Smooth muscle cell (in vitro differentiated cells): ENCODE results near the gene TOM1L2. TPM values are rescaled to one million over a fixed set of nuclear protein-coding genes. Genes with fewer than 3 reads are reported as not detected.

Experiments used
- DNase-seq: peaks from one replicate; lab custom pipeline; 2025; ENCODE audit not compliant: unreplicated experiment; lab: John Stamatoyannopoulos, UW
- H2AFZ ChIP-seq: fragments of 200-600 bp; sonication (generic); 2 replicates; pipeline ENCODE4 v1.6.0; 2016; ENCODE audit warnings: antibody characterized with exemption, low read depth, mild to moderate bottlenecking
- H3F3A ChIP-seq: fragments of 200-600 bp; sonication (generic); 2 replicates; pipeline ENCODE4 v1.6.0; 2017; ENCODE audit warnings: antibody characterized with exemption, low read depth
- H3K27ac ChIP-seq: fragments of 200-600 bp; sonication (generic); 2 replicates; pipeline ENCODE4 v1.5.1; 2016; ENCODE audit warnings: low read depth, mild to moderate bottlenecking
- H3K27me3 ChIP-seq: fragments of 200-600 bp; sonication (generic); 2 replicates; pipeline ENCODE4 v1.6.1; 2016; ENCODE audit warnings: low read depth, mild to moderate bottlenecking
- H3K36me3 ChIP-seq: fragments of 200-600 bp; sonication (generic); 2 replicates; pipeline ENCODE4 v1.5.1; 2016; ENCODE audit warnings: low read depth
- H3K4me1 ChIP-seq: fragments of 200-600 bp; sonication (generic); 2 replicates; pipeline ENCODE4 v1.5.1; 2016; ENCODE audit warnings: low read depth
- H3K4me2 ChIP-seq: fragments of 200-600 bp; sonication (generic); 2 replicates; pipeline ENCODE4 v1.6.0; 2016; ENCODE audit warnings: mild to moderate bottlenecking
- H3K4me3 ChIP-seq: fragments of 200-600 bp; sonication (generic); 2 replicates; pipeline ENCODE4 v1.5.1; 2016; ENCODE audit warnings: mild to moderate bottlenecking
- H3K79me2 ChIP-seq: fragments of 200-600 bp; sonication (generic); 2 replicates; pipeline ENCODE4 v1.6.0; 2016; ENCODE audit warnings: low read depth, mild to moderate bottlenecking
- H3K9ac ChIP-seq: fragments of 200-600 bp; sonication (generic); 2 replicates; pipeline ENCODE4 v1.6.0; 2016; ENCODE audit warnings: low read depth
- H3K9me3 ChIP-seq: fragments of 200-600 bp; sonication (generic); replicated peaks from 2 replicates; pipeline ENCODE4 v1.5.1; 2016; ENCODE audit warnings: low read depth
- H4K20me1 ChIP-seq: fragments of 200-600 bp; sonication (generic); 2 replicates; pipeline ENCODE4 v1.6.0; 2016; ENCODE audit warnings: low read depth
- WGBS: methylation state at CpG from one replicate; pipeline ENCODE4 v1.1.7; 2016; ENCODE audit warnings: low lambda C conversion rate; 5-methylcytosine and 5-hydroxymethylcytosine counted together
- polyA plus RNA-seq: library from polyadenylated mRNA; unstranded; fragments of >200 nt; fragmentation: Nextera tagmentation; extraction: Ambion mirVana; gene quantifications from 2 replicates; pipeline ENCODE4 v1.2.1, GENCODE V29; 2016
- total RNA-seq: library from RNA; depleted of rRNA; stranded (reverse); fragments of >200 nt; gene quantifications from 2 replicates; pipeline ENCODE4 v1.2.3, GENCODE V29; 2014
- TF ChIP-seq, protein P1 (sequence below): fragments of 200-600 bp; sonication (generic); IDR thresholded peaks from 2 replicates; pipeline ENCODE4 v1.5.1; 2017; ENCODE audit warnings: borderline replicate concordance, mild to moderate bottlenecking, antibody characterized with exemption; ENCODE audit not compliant: insufficient read depth, poor library complexity, severe bottlenecking

Gene TOM1L2
- total and polyA plus RNA-seq, 2 experiments from 2014 or later: 20.3 to 27.0 TPM

DNA sequence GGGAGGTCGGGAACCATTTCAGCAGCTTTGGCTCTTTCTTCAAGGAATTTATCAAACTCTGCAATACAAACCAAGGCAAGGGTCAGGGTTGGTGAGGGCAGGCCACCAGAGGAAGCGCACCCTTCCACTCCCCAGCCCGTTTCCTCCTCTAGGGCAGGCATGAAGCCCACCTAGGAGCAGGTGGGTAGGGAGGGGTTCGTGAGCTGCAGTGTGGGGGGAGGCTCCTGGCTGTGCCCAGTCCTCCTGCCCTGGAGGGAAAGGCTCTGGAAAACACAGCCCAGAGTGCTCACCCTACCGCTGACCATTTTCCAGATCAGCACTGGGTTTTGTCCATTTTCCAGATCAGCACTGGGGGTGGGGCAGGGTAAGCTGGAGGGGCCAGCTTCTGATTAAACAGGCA lies 124.5 kb downstream of the TOM1L2 start:
- Histone ChIP-seq H3K27ac (no peak overlapping the region), H3K36me3 (no peaks in the 10 kb centered on the region), H3K79me2 (no peaks in the 10 kb centered on the region), H3F3A (no peaks in the 10 kb centered on the region), H2AFZ (no peak overlapping the region), H3K9ac (no peak overlapping the region), H3K27me3 (no peaks in the 10 kb centered on the region), H3K4me2 (no peak overlapping the region), H4K20me1 (no peaks in the 10 kb centered on the region), H3K4me3 (no peak overlapping the region), H3K9me3 (no peaks in the 10 kb centered on the region), H3K4me1 (peaks cover 10% of the 10 kb centered on the region)
- TF ChIP-seq, protein P1, sequence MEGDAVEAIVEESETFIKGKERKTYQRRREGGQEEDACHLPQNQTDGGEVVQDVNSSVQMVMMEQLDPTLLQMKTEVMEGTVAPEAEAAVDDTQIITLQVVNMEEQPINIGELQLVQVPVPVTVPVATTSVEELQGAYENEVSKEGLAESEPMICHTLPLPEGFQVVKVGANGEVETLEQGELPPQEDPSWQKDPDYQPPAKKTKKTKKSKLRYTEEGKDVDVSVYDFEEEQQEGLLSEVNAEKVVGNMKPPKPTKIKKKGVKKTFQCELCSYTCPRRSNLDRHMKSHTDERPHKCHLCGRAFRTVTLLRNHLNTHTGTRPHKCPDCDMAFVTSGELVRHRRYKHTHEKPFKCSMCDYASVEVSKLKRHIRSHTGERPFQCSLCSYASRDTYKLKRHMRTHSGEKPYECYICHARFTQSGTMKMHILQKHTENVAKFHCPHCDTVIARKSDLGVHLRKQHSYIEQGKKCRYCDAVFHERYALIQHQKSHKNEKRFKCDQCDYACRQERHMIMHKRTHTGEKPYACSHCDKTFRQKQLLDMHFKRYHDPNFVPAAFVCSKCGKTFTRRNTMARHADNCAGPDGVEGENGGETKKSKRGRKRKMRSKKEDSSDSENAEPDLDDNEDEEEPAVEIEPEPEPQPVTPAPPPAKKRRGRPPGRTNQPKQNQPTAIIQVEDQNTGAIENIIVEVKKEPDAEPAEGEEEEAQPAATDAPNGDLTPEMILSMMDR: no peak
- WGBS: 88% methylated on average over 5 of the region's 5 CpGs
- no peak for DNase-seq

- Histone ChIP-seq H4K20me1 (no peaks in the 10 kb centered on the region), H3K4me1 (peaks cover 10% of the 10 kb centered on the region), H3K79me2 (no peaks in the 10 kb centered on the region), H3K4me2 (no peak overlapping the region), H3K4me3 (no peak overlapping the region), H2AFZ (no peak overlapping the region), H3K9ac (no peak overlapping the region), H3K27ac (no peak overlapping the region), H3F3A (no peaks in the 10 kb centered on the region), H3K36me3 (no peaks in the 10 kb centered on the region), H3K27me3 (no peaks in the 10 kb centered on the region), H3K9me3 (no peaks in the 10 kb centered on the region)
- TF ChIP-seq, protein P1: no peak
- WGBS: 98% methylated on average over 17 of the region's 17 CpGs
- no peak for DNase-seq
Measured at GRCh38 chr17:17847118-17847689, 125.0 kb downstream of the TOM1L2 start.

DNA sequence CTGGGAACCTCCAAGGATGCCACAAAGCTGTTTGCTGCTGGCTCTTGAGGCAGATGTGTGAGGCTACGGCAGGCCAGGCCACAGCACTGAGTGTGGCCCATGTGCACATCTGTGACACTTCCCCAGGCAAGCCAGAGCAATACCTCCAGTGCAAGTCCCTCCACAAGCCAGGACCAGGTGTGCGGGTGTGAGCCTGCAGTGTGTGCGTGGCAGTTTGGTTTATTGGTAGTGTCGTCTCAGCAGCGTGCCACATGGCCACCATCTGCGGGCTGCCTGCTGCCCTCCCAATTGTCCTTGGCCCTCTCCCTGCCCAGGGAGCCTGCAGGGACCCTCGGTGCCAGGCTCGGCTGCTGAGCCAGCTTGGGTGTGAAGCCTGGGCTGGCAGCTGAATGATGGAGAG lies 125.6 kb downstream of the TOM1L2 start:
- Histone ChIP-seq H4K20me1 (no peaks in the 10 kb centered on the region), H3K27ac (no peak overlapping the region), H3K4me1 (peaks cover 10% of the 10 kb centered on the region), H3K9ac (no peak overlapping the region), H3K4me2 (no peak overlapping the region), H3K36me3 (no peaks in the 10 kb centered on the region), H2AFZ (no peak overlapping the region), H3K27me3 (no peaks in the 10 kb centered on the region), H3K9me3 (no peaks in the 10 kb centered on the region), H3F3A (no peaks in the 10 kb centered on the region), H3K4me3 (no peak overlapping the region), H3K79me2 (no peaks in the 10 kb centered on the region)
- no peak for DNase-seq
- 98% methylated on average over 8 of the region's 8 CpGs for WGBS
- TF ChIP-seq, protein P1: no peak

- Histone ChIP-seq H3K4me1 (peaks cover 14% of the 10 kb centered on the region), H4K20me1 (no peaks in the 10 kb centered on the region), H3K9me3 (no peaks in the 10 kb centered on the region), H3K79me2 (no peaks in the 10 kb centered on the region), H3K27ac (no peak overlapping the region), H3K36me3 (no peaks in the 10 kb centered on the region), H3K9ac (no peak overlapping the region), H3F3A (peaks cover 5% of the 10 kb centered on the region), H2AFZ (no peak overlapping the region), H3K27me3 (no peaks in the 10 kb centered on the region), H3K4me3 (no peak overlapping the region), H3K4me2 (no peak overlapping the region)
- DNase-seq: no peak
- WGBS: 85% methylated on average over 8 of the region's 8 CpGs
- TF ChIP-seq, protein P1: no peak
Measured at GRCh38 chr17:17846003-17846402, 126.2 kb downstream of the TOM1L2 start.
